Type B pancreatic cell (in vitro differentiated cells): ENCODE results near the gene CCDC18. TPM values are rescaled to one million over a fixed set of nuclear protein-coding genes. Genes with fewer than 3 reads are reported as not detected.

Experiments
- DNase-seq: peaks from one replicate; pipeline ENCODE4 v3.0.0; 2021; ENCODE audit warnings: mixed read lengths; ENCODE audit not compliant: unreplicated experiment; ENCODE audit errors: extremely low spot score
- H3K27ac Mint-ChIP-seq: 2 replicates; pipeline ENCODE4 v1.8.0; 2021; ENCODE audit warnings: mild to moderate bottlenecking, mixed read lengths
- H3K27me3 Mint-ChIP-seq: 2 replicates; pipeline ENCODE4 v1.8.0; 2021; ENCODE audit warnings: mixed read lengths
- H3K36me3 Mint-ChIP-seq: 2 replicates; pipeline ENCODE4 v1.8.0; 2021; ENCODE audit warnings: mixed read lengths
- H3K4me1 Mint-ChIP-seq: one replicate; pipeline ENCODE4 v1.8.0; 2021; ENCODE audit warnings: mixed read lengths; ENCODE audit not compliant: unreplicated experiment
- H3K4me3 Mint-ChIP-seq: 2 replicates; pipeline ENCODE4 v1.8.0; 2021; ENCODE audit warnings: mild to moderate bottlenecking, mixed read lengths
- H3K9me3 Mint-ChIP-seq: 2 replicates; pipeline ENCODE4 v1.8.0; 2021; ENCODE audit warnings: mixed read lengths
- total RNA-seq: library from RNA; stranded (reverse); gene quantifications from 2 replicates; pipeline ENCODE4 v1.2.1, GENCODE V29; 2021; ENCODE audit warnings: low replicate concordance
- TF ChIP-seq, protein P1 (sequence below): fragments of 200-600 bp; sonication (generic); conservative IDR thresholded peaks from 2 replicates; pipeline ENCODE4 v1.5.0; 2021; ENCODE audit warnings: antibody characterized with exemption, mild to moderate bottlenecking

Gene CCDC18
- total RNA-seq, 1 donor from 2014 or later, result 13.3 TPM

DNA sequence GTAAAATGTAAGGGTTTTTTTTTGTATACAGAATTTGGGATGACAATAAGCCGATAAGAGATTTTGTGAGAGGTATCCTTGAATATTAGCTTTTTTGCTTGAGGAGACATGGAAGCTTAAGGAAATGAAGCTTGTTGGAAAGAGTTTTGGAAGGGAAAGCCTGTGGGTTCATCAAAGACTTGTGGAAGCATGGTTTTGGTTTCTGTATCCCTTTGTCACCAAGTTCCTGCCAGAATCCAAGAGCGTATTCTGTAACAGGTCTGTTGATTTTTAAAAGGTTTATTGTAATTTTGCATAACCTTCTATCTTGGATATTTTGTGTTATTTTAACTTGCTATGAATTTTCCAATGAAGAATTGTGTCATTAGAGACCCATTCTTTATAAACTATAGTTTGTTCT lies 38.4 kb upstream of the CCDC18 start:
- H3K27me3 Mint-ChIP-seq, result no peaks in the 10 kb centered on the region
- H3K4me1 Mint-ChIP-seq, result no peaks in the 10 kb centered on the region
- DNase-seq, result no peak
- TF ChIP-seq, protein P1, sequence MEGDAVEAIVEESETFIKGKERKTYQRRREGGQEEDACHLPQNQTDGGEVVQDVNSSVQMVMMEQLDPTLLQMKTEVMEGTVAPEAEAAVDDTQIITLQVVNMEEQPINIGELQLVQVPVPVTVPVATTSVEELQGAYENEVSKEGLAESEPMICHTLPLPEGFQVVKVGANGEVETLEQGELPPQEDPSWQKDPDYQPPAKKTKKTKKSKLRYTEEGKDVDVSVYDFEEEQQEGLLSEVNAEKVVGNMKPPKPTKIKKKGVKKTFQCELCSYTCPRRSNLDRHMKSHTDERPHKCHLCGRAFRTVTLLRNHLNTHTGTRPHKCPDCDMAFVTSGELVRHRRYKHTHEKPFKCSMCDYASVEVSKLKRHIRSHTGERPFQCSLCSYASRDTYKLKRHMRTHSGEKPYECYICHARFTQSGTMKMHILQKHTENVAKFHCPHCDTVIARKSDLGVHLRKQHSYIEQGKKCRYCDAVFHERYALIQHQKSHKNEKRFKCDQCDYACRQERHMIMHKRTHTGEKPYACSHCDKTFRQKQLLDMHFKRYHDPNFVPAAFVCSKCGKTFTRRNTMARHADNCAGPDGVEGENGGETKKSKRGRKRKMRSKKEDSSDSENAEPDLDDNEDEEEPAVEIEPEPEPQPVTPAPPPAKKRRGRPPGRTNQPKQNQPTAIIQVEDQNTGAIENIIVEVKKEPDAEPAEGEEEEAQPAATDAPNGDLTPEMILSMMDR, result no peak
- H3K4me3 Mint-ChIP-seq, result no peak overlapping the region
- peaks cover 27% of the 10 kb centered on the region for H3K36me3 Mint-ChIP-seq
- H3K9me3 Mint-ChIP-seq, result no peaks in the 10 kb centered on the region
- no peak overlapping the region for H3K27ac Mint-ChIP-seq

DNA sequence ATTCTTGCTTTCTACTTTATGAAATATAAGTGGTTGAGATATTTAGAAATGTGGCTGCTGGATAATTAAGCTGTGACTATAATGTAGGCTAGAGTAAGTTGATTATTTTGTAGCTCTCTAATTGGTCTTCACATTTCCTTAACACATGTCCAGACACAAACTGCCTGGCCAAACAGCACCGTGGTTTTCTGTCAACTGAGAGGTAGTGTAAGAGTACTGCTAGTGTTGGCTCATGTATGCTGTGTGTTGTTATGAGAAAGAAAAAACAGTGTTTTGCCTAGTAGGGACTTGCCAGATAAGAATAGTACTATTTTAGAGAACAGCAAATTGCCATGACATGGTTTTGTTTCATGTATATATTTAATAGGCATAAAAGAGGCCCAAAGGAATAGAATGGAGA lies 37.4 kb upstream of the CCDC18 start:
- Mint-ChIP-seq H3K27me3 (no peaks in the 10 kb centered on the region), H3K4me1 (no peaks in the 10 kb centered on the region), H3K36me3 (peaks cover 31% of the 10 kb centered on the region), H3K27ac (no peak overlapping the region), H3K4me3 (no peak overlapping the region), H3K9me3 (no peaks in the 10 kb centered on the region)
- no peak for DNase-seq
- TF ChIP-seq, protein P1, result no peak

DNA sequence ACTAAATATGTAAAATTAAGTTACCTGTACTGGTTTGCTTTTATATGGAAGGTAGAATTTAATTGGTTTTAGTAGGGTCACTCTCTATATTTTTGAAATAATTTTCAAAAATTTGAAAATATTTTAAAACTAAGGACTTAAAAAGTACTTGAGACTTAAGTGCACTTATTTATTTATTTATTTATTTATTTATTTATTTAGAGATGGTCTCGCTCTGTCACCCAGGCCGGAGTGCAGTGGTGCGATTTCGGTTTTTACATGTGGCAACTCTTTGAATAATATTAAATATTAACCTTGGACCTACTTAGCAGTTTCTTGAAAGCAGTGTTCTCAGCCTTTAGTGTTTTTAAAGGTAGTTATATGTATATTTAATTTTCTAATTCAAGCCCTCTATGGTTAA lies 36.8 kb upstream of the CCDC18 start:
- TF ChIP-seq, protein P1, result no peak
- Mint-ChIP-seq H3K9me3 (no peaks in the 10 kb centered on the region), H3K27me3 (no peaks in the 10 kb centered on the region), H3K27ac (no peak overlapping the region), H3K4me3 (no peak overlapping the region), H3K36me3 (peaks cover 27% of the 10 kb centered on the region), H3K4me1 (no peaks in the 10 kb centered on the region)
- no peak for DNase-seq

DNA sequence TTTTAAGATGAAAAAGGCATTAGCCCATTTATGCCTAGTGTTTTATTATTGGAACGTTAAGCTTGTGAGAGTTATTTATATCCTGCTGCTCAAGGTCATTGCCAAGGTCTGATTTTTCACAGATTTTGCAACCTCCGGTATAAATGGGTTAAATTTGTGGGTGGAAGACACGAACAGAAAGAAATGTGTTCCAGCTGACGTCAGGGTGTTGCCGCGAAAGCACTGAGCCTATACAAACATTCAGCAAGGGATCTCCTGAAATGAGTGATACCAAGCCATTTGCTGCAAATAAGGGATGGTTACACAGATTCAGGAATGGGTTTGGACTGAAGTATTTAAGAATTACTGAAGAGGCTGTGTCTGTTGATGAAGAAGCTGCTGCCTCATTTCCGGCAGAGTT lies 32.5 kb upstream of the CCDC18 start:
- TF ChIP-seq, protein P1, result no peak
- no peak overlapping the region for H3K4me3 Mint-ChIP-seq

DNA sequence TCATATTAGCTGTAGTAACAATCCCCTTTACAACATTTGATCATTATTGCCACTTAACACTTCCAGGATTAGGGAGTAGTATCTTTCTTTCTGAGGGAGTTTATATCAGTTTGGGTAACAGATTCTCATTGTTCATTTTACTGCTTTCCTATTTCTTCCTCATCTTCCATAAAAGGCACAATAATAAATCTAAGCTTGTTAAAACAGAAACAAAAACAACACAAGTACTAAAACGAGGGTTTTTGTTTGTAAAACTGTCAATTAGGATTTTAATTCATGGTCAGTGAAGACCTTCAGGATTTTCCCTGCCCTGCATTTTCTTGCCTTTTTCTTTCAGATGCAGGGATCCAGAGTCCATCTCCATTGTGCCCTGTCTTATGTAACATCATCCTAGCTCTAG lies 29.8 kb upstream of the CCDC18 start:
- TF ChIP-seq, protein P1, result no peak
- Mint-ChIP-seq H3K4me1 (no peaks in the 10 kb centered on the region), H3K4me3 (no peak overlapping the region), H3K36me3 (peaks cover 23% of the 10 kb centered on the region), H3K9me3 (no peaks in the 10 kb centered on the region), H3K27me3 (no peaks in the 10 kb centered on the region), H3K27ac (no peak overlapping the region)
- DNase-seq, result no peak

More for the DNA sequence above, 32.5 kb upstream of the CCDC18 start:
- Mint-ChIP-seq H3K9me3 (no peaks in the 10 kb centered on the region), H3K27me3 (no peaks in the 10 kb centered on the region), H3K27ac (no peak overlapping the region), H3K4me1 (no peaks in the 10 kb centered on the region), H3K36me3 (peaks cover 20% of the 10 kb centered on the region)
- no peak for DNase-seq

DNA sequence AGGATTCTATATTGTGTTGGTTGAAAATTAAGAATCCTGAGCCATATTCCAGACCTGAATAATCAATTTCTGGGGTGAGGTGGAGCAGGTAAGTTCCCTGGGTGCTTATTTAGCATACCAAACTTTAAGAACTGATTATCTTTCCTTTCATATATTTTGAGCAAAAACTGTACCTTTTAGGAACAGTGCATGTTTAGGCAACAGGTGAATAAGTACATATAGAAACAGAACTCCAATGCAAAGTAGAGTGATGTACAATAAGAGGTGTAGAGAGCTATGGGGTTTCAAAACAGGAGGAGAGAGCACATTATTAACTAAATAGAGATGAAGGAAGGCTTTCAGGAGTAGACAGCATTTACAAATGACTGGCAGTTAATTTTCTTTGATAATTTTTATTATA lies 29.1 kb upstream of the CCDC18 start:
- no peak for DNase-seq
- TF ChIP-seq, protein P1, result no peak
- Mint-ChIP-seq H3K36me3 (peaks cover 23% of the 10 kb centered on the region), H3K27me3 (no peaks in the 10 kb centered on the region), H3K27ac (no peak overlapping the region), H3K4me3 (no peak overlapping the region), H3K4me1 (no peaks in the 10 kb centered on the region), H3K9me3 (no peaks in the 10 kb centered on the region)
